Spleen (tissue), 11 donors: ENCODE results near the gene CTSD. TPM values are rescaled to one million over a fixed set of nuclear protein-coding genes. Genes with fewer than 3 reads are reported as not detected.
"Not testable (repeated sequence)": the region's sequence is repeated elsewhere in the genome, so short reads cannot be mapped to it uniquely, and the experiment has no call there.

ENCODE experiments used
- DNase-seq: peaks from one replicate; pipeline ENCODE4 v3.0.0-alpha.2; 2020
- H3K27ac ChIP-seq, 8 donors: fragments of 200-600 bp; sonication (generic) in 7 of 8; 1 replicate in 4 of 8; 2 replicates in 4 of 8; pipeline versions ENCODE4 v1.5.0 to v1.8.0; 2016 to 2021; ENCODE audit warnings: inconsistent platforms in 4 of 8, mild to moderate bottlenecking in 4 of 8, moderate library complexity in 1 of 8
- H3K27me3 ChIP-seq, 7 donors: fragments of 200-600 bp; sonication (generic) in 6 of 7; replicated peaks in 1 of 7; 1 replicate in 4 of 7; 2 replicates in 3 of 7; pipeline versions ENCODE4 v1.5.0 to v1.8.0; 2016 to 2021; ENCODE audit warnings: inconsistent platforms in 3 of 7, mild to moderate bottlenecking in 1 of 7
- H3K36me3 ChIP-seq, 6 donors: fragments of 200-600 bp; sonication (generic) in 5 of 6; 1 replicate in 4 of 6; 2 replicates in 2 of 6; pipeline versions ENCODE4 v1.5.0 to v1.8.0; 2016 to 2021; ENCODE audit warnings: inconsistent platforms in 2 of 6
- H3K4me1 ChIP-seq, 6 donors: fragments of 200-600 bp; sonication (generic) in 5 of 6; 1 replicate in 3 of 6; 2 replicates in 3 of 6; pipeline versions ENCODE4 v1.5.0 to v1.8.0; 2016 to 2021; ENCODE audit warnings: inconsistent platforms in 3 of 6
- H3K4me3 ChIP-seq, 8 donors: fragments of 200-600 bp; sonication (generic) in 7 of 8; 1 replicate in 4 of 8; 2 replicates in 4 of 8; pipeline versions ENCODE4 v1.5.0 to v1.8.0; 2016 to 2021; ENCODE audit warnings: inconsistent platforms in 4 of 8, mild to moderate bottlenecking in 4 of 8, moderate library complexity in 2 of 8
- H3K9me3 ChIP-seq, 8 donors: fragments of 200-600 bp; sonication (generic) in 7 of 8; 1 replicate in 4 of 8; 2 replicates in 4 of 8; pipeline versions ENCODE4 v1.5.0 to v1.8.0; 2016 to 2021; ENCODE audit warnings: inconsistent platforms in 4 of 8
- POLR2A ChIP-seq, 3 donors: fragments of 450-650 bp; IDR thresholded peaks; one replicate each; pipeline ENCODE4 v1.5.1; 2017; ENCODE audit warnings: antibody characterized with exemption in 3 of 3, mild to moderate bottlenecking in 1 of 3
- POLR2AphosphoS5 ChIP-seq, 3 donors: sonication (generic); formaldehyde crosslinking; IDR thresholded peaks; one replicate each; pipeline ENCODE4 v1.5.1; 2017; ENCODE audit warnings: antibody characterized with exemption in 3 of 3
- WGBS, 5 donors: extraction: QIAGEN DNeasy Blood & Tissue Kit in 3 of 5; methylation state at CpG; one replicate each; pipeline versions ENCODE4 v1.1.5 to v1.1.7; 2013 to 2018; 5-methylcytosine and 5-hydroxymethylcytosine counted together
- intact Hi-C: fragments of 100-400 bp; cut with DNase I; formaldehyde crosslinking; loops from one replicate; pipeline ENCODE4 v1.15.0; 2023; ENCODE audit warnings: low total_unique reads
- polyA plus RNA-seq, 3 donors: library from polyadenylated mRNA; stranded (reverse); fragments of 200-250 nt; gene quantifications; one replicate each; pipeline ENCODE4 v1.2.1, GENCODE V29; 2013
- total RNA-seq, 7 donors: library from RNA; depleted of rRNA in 3 of 7; stranded (reverse); fragments of >200 nt in 3 of 7; fragmentation: NEBNext Ultra II Directional in 4 of 7; extraction: Animal tissue kit (Norgen Biotek cat#: 25700) in 4 of 7; gene quantifications; one replicate each; pipeline versions ENCODE4 v1.1.0 to v1.2.1, GENCODE V29; 2016 to 2021
- TF ChIP-seq, protein P1 (sequence below), 11 experiments: fragments of 200-600 bp in 7 of 11; fragments of 450-650 bp in 4 of 11; sonication (generic) in 4 of 11; IDR thresholded peaks in 8 of 11; conservative IDR thresholded peaks in 3 of 11; 1 replicate in 7 of 11; 2 replicates in 4 of 11; pipeline versions ENCODE4 v1.4.0 to v1.8.0; 2016 to 2021; ENCODE audit warnings: antibody characterized with exemption in 11 of 11, inconsistent platforms in 4 of 11, mild to moderate bottlenecking in 1 of 11
- donor health status: healthy with polysubstance abuse.
- donor health status: DM: no; HTN: no; CAD: no; lungs with moderate emphysema.
- donor health status: DM: no; HTN: no; CAD: no.
- donor health status: Bipolar disorder and iron deficiency.
- donor health status: healthy.
- donor health status: DM: no; HTN: no; CAD: no.
- donor health status: DM: yes; HTN: yes; CAD: no.

Gene CTSD
- total and polyA plus RNA-seq, 10 donors, result 289 to 1,234 (median 736) TPM

DNA sequence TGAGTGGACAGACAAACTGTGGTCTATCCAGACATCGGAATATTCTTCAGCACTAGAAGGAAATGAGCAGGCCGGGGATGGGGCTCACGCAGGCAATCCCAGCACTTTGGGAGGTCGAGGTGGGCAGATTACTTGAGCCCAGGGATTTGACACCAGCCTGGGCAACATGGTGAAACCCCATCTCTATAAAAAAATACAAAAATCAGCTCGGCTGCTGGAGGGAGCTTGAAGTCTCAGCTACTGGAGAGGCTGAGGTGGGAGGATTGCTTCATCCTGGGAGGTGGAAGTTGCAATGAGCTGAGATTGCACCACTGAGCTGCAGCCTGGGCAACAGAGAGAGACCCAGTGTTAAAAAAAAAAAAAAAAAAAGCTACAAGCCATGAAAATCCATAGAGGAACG is 8.0 kb upstream of the CTSD start:
- H3K4me3 ChIP-seq, result peak overlapping the region in 2 of 8 donors; percentile 4 to 44
- intact Hi-C loops, result no loop called here
- 45 to 87% (median 73%) methylated on average over 6 of the region's 6 CpGs for WGBS, 5 donors
- H3K36me3 ChIP-seq, result no peaks in the 10 kb centered on the region
- peaks cover 0 to 8% (median 0%) of the 10 kb centered on the region in 7 donors for H3K27me3 ChIP-seq
- no peaks in the 10 kb centered on the region for H3K9me3 ChIP-seq
- peak in 1 of 3 donors; percentile 39 for TF ChIP-seq POLR2AphosphoS5 (IDR thresholded peaks at IDR 0.05)
- no peak for TF ChIP-seq POLR2A (IDR thresholded peaks at IDR 0.05)
- TF ChIP-seq, protein P1, sequence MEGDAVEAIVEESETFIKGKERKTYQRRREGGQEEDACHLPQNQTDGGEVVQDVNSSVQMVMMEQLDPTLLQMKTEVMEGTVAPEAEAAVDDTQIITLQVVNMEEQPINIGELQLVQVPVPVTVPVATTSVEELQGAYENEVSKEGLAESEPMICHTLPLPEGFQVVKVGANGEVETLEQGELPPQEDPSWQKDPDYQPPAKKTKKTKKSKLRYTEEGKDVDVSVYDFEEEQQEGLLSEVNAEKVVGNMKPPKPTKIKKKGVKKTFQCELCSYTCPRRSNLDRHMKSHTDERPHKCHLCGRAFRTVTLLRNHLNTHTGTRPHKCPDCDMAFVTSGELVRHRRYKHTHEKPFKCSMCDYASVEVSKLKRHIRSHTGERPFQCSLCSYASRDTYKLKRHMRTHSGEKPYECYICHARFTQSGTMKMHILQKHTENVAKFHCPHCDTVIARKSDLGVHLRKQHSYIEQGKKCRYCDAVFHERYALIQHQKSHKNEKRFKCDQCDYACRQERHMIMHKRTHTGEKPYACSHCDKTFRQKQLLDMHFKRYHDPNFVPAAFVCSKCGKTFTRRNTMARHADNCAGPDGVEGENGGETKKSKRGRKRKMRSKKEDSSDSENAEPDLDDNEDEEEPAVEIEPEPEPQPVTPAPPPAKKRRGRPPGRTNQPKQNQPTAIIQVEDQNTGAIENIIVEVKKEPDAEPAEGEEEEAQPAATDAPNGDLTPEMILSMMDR (IDR thresholded peaks at IDR 0.05 in 8 of 11, conservative IDR thresholded peaks at IDR 0.05 in 3 of 11), result no peak
- DNase-seq, result peak; percentile 79
- H3K4me1 ChIP-seq, result peaks cover 0 to 49% (median 22%) of the 10 kb centered on the region in 6 donors
- peak overlapping the region in 7 of 8 donors; percentile 75 to 91 (median 86) for H3K27ac ChIP-seq

DNA sequence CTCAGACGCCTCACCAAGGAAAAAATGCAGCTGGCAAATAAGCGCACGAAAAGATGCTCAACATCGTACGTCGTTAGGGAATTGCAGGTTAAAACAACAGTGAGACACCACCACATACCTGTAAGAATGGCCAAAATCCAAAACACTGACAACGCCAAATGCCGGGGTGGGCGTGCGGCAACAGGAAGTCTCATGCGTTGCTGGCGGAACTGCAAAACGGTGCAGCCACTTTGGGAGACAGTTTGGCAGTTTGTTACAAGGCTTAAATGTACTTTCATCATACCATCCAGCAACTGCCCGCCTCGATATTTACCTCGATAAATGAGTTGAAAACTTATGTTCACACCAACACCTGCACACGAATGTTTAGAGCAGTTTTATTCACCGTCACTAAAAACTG is 7.5 kb upstream of the CTSD start:
- peaks cover 0 to 49% (median 22%) of the 10 kb centered on the region in 6 donors for H3K4me1 ChIP-seq
- 49 to 81% (median 69%) methylated on average over 18 of the region's 18 CpGs for WGBS, 5 donors

DNA sequence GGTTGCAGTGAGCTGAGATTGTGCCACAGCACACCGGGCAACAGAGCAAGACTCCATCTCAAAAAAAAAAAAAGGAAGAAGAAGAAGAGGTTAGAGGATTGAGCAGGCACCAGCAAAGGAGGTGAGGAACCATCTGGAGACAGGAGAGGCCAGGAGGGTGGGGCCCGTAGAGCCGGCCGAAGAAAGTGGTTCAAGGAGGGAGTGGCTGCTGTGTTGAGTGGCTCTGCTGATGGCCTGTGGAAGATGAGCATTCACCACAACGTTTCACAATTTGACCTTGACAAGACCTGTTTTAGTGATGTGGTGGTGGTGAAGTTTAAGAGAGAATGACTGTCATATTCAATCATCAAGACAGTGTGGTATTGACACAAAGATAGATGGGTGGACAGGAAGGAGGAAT is 6.8 kb upstream of the CTSD start:
- peak; percentile 85 for DNase-seq
- Histone ChIP-seq H3K4me3 (peak overlapping the region in 1 of 8 donors; percentile 44), H3K4me1 (peaks cover 0 to 49% (median 22%) of the 10 kb centered on the region in 6 donors), H3K9me3 (no peaks in the 10 kb centered on the region), H3K27me3 (peaks cover 0 to 8% (median 0%) of the 10 kb centered on the region in 7 donors), H3K27ac (peak overlapping the region in 7 of 8 donors; percentile 75 to 91 (median 86)), H3K36me3 (no peaks in the 10 kb centered on the region)
- WGBS, 5 donors, result 36 to 73% (median 64%) methylated on average over 5 of the region's 5 CpGs
- no peak for TF ChIP-seq POLR2AphosphoS5 (IDR thresholded peaks at IDR 0.05)
- TF ChIP-seq, protein P1 (IDR thresholded peaks at IDR 0.05 in 8 of 11, conservative IDR thresholded peaks at IDR 0.05 in 3 of 11), result no peak
- TF ChIP-seq POLR2A (IDR thresholded peaks at IDR 0.05), result no peak
- intact Hi-C loops, result no loop called here

More for the DNA sequence above, 7.5 kb upstream of the CTSD start:
- DNase-seq, result peak; percentile 76
- Histone ChIP-seq H3K36me3 (no peaks in the 10 kb centered on the region), H3K27ac (peak overlapping the region in 7 of 8 donors; percentile 75 to 91 (median 86)), H3K4me3 (peak overlapping the region in 2 of 8 donors; percentile 4 to 44), H3K9me3 (no peaks in the 10 kb centered on the region), H3K27me3 (peaks cover 0 to 8% (median 0%) of the 10 kb centered on the region in 7 donors)
- TF ChIP-seq, protein P1 (IDR thresholded peaks at IDR 0.05 in 8 of 11, conservative IDR thresholded peaks at IDR 0.05 in 3 of 11), result no peak
- TF ChIP-seq POLR2AphosphoS5 (IDR thresholded peaks at IDR 0.05) (no peak), POLR2A (IDR thresholded peaks at IDR 0.05) (no peak)
- intact Hi-C loops, result no loop called here

DNA sequence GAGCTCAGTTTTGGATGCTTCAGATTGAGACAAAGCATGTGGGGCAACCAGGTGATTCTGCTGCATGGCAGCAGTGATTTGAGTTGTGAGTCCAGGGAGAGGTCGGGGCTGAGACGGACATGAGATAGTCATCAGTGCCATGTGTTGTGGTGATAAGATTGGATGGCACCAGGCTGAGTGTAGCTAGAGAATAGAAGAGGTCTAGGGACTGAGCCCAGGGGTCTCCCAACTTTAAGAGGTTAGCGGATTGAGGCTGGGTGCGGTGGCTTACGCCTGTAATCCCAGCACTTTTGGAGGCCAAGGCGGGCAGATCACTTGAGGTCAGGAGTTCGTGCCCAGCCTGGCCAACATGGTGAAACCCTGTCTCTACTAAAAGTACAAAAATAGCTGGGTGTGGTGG is 6.3 kb upstream of the CTSD start:
- peak; percentile 54 for DNase-seq
- peaks cover 0 to 49% (median 22%) of the 10 kb centered on the region in 6 donors for H3K4me1 ChIP-seq
- peaks cover 0 to 8% (median 0%) of the 10 kb centered on the region in 7 donors for H3K27me3 ChIP-seq
- peak overlapping the region in 6 of 8 donors; percentile 81 to 91 (median 88) for H3K27ac ChIP-seq
- H3K4me3 ChIP-seq, result no peak overlapping the region
- no peaks in the 10 kb centered on the region for H3K9me3 ChIP-seq
- 86 to 93% (median 88%) methylated on average over 7 of the region's 7 CpGs for WGBS, 5 donors
- no peaks in the 10 kb centered on the region for H3K36me3 ChIP-seq
- intact Hi-C loops, result no loop called here
- TF ChIP-seq, protein P1 (IDR thresholded peaks at IDR 0.05 in 8 of 11, conservative IDR thresholded peaks at IDR 0.05 in 3 of 11), result no peak
- TF ChIP-seq POLR2A (IDR thresholded peaks at IDR 0.05) (no peak), POLR2AphosphoS5 (IDR thresholded peaks at IDR 0.05) (no peak)

DNA sequence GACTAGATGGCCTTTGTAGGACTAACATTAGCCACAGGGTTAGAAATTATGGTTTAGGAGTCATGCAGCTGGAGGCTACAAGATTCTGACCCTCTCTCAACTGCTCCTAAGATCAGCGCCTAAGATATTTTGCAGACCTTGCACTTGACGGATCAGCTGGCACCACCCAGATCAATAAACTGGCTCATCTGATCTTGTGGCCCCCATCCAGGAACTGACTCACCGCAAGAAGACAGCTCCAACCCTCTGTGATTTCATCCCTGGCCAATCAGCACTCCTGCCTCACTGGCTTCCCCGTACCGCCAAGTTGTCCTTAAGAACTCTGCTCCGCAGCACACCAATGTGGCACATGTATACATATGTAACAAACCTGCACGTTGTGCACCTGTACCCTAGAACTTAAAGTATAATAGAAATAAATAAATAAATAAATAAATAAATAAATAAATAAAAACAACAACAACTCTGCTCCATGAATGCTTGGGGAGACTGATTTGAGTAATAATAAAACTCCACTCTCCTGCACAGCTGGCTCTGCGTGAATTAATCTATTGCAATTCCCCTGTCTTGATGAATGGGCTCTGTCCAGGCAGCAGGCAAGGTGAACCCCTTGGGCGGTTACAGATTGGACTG is 5.7 kb upstream of the CTSD start:
- H3K36me3 ChIP-seq, H3K4me3 ChIP-seq, H3K9me3 ChIP-seq, intact Hi-C loops, DNase-seq, H3K27me3 ChIP-seq: not testable (repeated sequence)
- peaks cover under 1 to 54% (median 24%) of the 10 kb centered on the region in 6 donors for H3K4me1 ChIP-seq
- peak overlapping the region in 4 of 8 donors; percentile 86 to 91 (median 90) for H3K27ac ChIP-seq
- WGBS, 5 donors, result 86 to 94% (median 89%) methylated on average over 9 of the region's 9 CpGs
